GM19193 (cell line): Measurements from ENCODE around the gene RGS8.

ENCODE experiments used
- POLR2A ChIP-seq: IDR thresholded peaks from 4 replicates; pipeline ENCODE4 v1.6.1; 2011; ENCODE audit not compliant: insufficient read depth, insufficient read length; ENCODE audit errors: extremely low read depth

The RGS8 gene

DNA sequence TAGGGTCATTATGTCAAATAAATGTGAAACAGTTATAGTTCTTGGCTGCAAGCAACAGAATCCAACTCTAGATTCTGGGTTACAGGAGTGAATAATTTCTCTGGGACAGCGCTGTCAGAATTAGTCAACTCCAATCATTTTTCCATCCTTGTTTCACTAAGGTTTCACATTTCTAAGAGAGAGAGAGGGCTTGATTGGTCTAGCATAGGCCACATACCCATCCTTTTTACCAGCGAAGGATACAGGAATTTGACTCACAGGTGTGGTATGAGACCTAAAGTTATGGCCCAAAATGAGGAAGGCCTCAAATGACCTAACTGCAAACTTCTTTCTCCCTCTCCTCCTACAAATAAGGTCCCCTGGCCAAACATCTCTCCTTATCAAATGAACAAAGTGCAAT, 25.5 kb upstream of the RGS8 start:
- no peak for TF ChIP-seq POLR2A

DNA sequence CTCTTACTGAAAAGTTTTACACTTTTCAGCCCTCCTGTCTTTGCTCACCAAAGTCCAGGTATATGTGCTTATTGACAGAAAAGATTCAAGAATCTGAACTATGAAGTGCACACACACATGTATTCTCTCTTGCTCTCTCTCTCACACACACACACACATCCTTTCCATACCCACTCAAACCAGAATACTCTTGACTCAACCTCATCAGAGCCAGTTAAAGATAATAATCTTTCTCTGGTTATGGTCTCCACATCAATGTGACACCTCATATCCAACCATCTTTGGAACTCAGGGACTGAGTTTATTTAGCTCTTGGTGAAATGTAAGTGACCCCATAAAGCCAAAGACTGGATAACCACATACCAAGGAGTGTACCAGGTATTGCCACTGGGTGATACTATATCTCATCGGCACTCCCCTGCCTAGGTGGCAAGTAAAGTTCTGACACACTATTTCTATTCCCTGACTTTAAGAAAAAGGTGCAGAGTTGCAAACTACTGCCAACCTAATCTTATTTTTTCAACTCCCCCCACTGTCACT, 24.9 kb upstream of the RGS8 start:
- no peak for TF ChIP-seq POLR2A

DNA sequence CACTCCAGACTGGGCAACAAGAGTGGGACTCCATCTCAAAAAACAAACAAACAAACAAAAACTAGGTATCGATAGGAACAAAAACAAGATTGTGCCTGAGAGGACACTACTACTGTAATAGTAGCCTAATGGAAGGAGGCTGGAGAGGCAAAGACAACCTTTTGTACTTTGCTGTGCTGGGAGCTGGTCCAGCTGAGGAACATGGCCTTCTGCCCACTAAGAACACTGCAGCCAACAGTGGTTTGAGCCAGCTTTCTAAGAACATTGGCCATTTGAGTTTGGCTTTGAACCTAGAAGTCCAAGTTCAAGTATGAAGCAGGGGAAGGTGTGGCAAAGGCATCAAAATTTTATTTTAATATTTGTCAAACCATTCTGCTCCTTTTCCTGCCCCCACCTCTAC, 22.7 kb upstream of the RGS8 start:
- TF ChIP-seq POLR2A, result no peak

DNA sequence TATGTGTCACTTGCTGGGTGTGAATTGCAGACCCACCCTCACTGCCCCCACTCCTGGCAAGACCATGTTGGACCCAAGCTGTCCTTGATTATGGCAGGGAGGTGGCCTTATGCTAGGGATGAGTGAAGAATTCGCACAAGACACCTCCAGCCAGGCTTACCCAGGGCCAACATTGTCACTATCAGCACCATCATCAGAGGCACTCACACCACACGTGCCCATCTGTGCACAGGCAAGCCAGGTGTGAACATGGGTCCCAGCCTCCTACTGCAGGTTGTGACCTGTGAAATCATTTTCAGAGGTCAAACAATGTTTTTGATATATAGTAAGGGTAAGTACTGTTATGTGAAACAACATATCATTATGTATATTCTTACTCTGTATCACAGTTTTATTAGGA, 20.3 kb upstream of the RGS8 start:
- TF ChIP-seq POLR2A, result no peak

DNA sequence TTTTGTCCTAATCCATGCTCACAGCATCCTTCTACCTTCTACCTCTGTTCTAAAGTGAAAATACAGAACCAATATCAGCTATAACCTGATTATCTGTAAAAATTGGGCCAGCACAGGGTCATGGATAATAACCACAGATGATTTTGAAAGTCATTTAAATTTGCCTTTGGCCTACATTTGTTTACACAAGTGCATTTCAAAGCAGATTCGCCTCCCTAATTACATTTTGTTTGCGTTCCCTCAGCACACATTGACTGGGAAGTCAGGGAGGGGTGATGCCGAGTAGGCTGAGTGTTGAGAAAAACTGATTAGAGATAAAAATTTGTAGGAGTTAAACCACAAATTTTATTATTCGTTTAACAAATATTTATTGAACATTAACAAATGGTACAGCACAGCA, 19.2 kb upstream of the RGS8 start:
- TF ChIP-seq POLR2A, result no peak

DNA sequence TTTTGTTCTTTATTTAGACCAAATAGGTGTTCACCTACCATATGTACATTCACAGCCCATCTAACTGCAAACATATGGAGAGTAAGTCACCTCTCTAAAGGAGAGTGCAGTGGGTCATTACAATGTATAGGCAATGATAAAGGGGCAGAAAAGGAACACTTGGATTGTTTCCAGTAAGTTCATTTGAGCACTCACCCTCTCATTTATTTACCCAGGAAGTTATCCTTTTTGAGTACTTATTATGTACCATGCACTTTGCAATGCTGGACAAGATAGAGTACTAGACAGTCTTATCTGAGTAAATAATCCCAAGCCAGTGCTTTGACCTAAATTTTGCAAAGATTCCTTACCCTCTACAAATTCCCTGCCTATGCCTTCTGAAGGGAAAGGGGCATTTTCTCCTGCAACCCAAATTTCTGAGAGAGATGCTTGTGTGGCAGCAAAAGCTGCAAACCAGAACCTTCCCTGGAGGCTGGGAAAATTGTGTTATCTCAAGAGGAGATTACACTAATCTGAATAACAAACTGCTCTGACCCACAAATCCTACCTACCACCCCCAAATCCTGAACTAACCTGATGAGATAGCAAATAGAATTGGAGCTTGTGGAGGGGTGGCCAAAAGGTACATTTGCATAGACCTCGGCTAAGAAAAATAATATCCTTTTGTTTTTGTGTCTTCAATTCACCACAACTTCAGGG, 18.6 kb upstream of the RGS8 start:
- no peak for TF ChIP-seq POLR2A

DNA sequence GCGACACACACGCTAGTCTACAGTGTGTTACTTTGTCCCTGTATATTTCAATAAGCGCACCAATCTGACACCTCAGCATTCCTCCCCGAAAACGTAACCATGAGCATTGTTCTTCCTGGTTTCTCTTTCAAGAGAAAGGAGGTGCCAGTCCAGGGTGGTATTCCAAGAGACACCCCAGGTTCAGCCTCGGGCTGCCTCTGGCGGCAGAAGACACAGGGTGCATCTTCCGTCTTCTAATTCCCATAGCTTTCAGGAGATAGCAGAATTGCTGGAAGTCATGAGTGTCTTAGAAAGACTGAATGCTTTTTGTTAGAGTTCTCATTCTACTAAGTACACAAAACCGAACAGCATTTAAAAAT, 15.9 kb upstream of the RGS8 start:
- no peak for TF ChIP-seq POLR2A

DNA sequence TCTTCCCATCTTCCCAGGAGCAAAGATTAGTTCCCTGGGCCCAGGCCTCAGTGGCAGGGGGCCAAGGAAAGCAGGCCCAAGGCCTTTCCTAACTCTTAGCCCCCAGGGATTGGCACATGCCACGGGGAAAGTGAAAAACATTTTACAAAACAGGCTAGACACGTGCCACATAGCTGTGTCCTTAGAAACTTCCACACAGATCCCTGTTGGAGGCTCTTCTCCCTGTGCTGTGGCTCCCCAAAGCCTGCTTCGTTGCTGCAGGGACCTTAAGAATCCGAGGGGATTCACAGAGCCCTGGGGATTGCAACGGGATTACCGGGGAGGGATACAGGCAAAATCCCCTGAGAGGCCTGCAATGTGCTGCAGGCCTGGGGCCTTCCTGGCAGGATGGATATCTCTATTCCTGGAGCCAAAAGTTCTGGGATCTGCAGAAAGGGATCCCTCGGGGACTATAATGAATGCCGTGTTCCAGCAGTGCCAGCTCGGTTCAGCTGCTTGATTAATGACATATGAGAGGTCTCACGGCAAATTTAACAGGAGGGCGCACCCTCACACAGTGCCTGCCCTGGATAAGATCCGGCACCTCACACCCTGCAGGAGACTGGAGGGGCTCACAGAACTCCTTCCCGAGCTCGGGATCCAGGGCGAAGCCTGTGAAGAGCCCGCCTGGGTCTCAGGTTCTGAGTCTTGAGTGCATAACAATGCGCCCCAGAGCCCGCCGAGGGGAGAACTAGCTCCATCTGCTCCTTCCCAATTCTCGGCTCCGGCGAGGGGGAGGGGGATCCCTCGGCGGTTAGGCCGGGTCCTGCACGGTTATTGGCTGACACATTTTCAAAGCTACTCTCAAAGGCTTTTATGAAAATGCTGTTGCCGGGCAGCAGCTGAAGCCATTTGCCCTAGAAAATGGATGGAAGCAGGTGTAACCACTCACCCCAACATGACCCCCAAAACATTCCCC, 15.3 kb upstream of the RGS8 start:
- TF ChIP-seq POLR2A, result no peak

DNA sequence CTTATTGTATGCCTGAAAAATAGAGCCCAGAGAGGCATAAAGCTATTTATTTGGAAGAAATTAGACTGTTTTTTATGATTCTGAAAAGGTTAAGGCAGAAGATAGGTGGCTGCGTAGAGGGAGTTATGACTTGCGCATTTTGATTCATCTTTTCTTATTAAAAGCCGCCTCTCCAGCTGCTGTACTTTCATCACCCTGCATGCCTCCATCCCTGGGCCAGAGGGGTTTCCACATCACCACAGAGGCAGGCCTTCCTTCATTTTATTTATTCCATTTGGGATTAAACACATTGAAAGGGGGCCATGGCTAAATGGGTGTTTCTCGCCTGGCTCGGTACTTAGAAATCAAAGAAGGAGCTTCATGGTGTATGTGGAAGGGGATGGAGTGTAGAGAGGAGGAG, 14.6 kb upstream of the RGS8 start:
- no peak for TF ChIP-seq POLR2A

DNA sequence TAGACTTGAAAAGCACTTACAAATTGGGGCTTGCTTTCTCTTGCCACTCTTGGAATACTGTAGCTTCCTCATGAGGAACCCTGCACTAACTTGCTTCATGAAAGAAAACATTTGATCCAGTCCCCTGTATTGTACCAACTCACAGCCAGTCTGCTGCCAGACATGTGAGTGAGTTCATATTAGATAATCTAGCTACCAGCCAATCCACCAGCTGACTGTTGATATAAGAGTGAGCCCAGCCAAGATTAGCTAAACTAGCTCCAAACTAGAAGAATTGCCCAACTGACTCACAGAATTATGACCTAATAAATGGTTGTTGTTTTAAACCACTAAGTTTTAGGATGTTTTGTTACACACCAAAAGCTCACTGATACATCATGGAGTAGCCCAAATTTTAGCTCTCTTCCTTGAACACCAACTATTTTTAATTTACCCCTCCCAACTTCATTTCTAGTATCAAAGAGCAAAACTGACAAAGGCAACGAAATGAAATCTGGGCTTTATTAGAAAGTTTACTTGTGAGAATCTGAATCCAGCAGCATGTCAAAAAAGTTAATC, 6.6 kb upstream of the RGS8 start:
- no peak for TF ChIP-seq POLR2A

DNA sequence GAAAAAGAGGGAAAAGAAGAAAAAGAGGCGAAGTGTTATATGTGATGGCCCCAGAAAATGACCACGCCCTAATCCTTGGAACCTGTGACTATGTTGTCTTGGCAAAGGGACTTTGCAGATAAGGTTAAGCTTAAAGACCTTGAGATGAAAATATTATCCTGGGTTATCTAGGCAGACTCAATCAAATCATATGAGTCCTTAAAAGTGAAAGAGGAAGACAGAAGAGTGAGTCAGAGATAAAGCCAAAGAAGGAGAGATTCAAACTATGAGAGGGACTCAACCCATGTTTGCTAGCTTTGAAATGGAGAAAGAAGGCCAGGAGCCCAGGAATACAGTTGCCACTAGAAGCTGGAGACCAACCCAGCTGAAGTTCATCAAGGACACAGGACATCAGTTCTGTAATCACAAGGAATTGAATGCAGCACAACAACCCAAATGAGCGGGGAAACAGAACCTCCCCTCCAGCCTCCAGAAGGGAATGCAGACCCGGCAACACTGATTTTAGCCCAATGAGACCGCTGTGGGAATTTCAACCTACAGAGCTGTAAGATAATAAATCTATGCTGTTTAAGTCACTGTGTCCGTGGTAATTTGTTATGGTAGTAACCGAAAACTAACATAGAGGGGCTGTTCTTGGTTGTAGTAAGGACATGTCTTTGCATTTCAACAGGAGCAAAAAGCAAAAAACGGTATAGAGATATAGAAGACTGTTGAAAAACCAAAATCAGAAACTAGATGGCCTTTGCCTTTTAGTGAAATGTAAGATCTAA, 4.2 kb upstream of the RGS8 start:
- TF ChIP-seq POLR2A, result no peak

DNA sequence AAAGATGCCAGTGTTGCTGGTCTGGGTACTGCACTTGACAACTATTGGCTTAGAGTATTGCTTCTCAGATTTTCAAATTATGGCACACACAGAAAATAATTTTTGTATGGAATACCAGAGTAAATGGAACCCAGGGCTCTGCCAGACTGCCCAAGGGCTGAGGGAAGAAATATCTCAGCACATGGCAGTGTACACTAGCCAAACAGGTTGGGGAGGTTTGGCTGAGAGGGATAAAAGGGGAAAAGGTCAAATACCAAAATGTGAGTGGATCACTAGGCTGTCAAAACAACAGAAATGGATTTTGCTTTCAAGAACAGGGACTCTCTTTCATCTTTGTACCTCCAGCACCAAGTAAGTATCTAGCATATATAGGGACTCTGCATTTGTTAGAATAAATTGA, 3.0 kb upstream of the RGS8 start:
- no peak for TF ChIP-seq POLR2A

DNA sequence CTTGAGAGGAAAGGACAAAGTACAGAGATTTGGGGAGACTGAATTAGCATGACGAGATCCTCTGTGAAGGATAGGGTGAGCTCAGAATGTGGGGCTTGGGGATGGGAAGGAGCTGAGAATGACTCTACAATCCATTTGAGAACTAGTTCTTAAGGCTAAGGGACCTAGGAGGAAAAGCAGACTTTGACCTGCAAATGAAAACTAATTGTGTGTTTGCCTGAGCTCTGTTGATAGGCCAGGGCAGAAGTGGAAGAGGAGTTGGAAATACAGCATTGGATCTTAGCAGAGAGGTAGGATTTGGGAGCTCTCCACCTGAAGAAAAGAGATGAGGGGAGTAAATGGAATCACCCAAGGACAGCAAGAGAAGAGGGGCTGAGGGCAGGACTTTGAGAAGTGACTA, 2.1 kb upstream of the RGS8 start:
- TF ChIP-seq POLR2A, result no peak

DNA sequence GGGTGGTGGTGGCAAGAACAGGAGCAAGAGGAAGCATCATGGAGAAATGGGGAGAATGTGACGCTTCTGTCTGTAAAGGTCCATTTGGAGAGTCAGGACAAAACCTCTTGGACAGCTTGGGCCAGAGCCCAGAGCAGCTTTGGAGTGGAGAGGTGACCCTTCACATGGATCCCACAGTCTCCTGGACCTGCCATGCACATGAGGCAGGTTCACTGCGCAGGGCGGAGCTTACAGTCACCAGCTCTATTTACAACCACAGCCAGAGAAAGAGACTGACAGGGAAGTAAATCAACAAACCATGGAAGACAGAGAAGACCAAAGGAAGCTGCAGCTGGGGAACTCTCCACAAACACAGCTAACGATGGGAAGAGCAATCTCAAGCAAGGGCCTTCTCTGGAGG, 828 bp upstream of the RGS8 start:
- no peak for TF ChIP-seq POLR2A
